Measurements from ENCODE around the gene ANAPC10.

GRCh38 chr4:144948421-144948820, 149.6 kb downstream of the ANAPC10 start:
- no peak for TF ChIP-seq TCF12 (IDR thresholded peaks at IDR 0.05; ENCODE audit: low read depth)
- TF ChIP-seq, protein P1, sequence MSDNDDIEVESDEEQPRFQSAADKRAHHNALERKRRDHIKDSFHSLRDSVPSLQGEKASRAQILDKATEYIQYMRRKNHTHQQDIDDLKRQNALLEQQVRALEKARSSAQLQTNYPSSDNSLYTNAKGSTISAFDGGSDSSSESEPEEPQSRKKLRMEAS (IDR thresholded peaks at IDR 0.05) = no peak
- TF ChIP-seq CREB1 (IDR thresholded peaks at IDR 0.05; ENCODE audit: low read depth) = no peak
- no peak for TF ChIP-seq NFIC (IDR thresholded peaks at IDR 0.05)
- TF ChIP-seq RAD21 (IDR thresholded peaks at IDR 0.05; ENCODE audit: low read depth) = no peak
- TF ChIP-seq REST (IDR thresholded peaks at IDR 0.05; ENCODE audit: low read depth) = no peak
- TF ChIP-seq YY1 (IDR thresholded peaks at IDR 0.05; ENCODE audit: low read depth) = no peak
- TF ChIP-seq ZBTB7A (IDR thresholded peaks at IDR 0.05; ENCODE audit: low read depth) = no peak
- no peak for TF ChIP-seq EP300 (IDR thresholded peaks at IDR 0.05; ENCODE audit: borderline replicate concordance)
- TF ChIP-seq TAF1 (IDR thresholded peaks at IDR 0.05; ENCODE audit: low read depth) = no peak
- TF ChIP-seq CEBPB (IDR thresholded peaks at IDR 0.05) = no peak
